ENCODE data around the gene SOWAHD. TPM values are rescaled to one million over a fixed set of nuclear protein-coding genes. Genes with fewer than 3 reads are reported as not detected.
"Not testable (repeated sequence)": the region's sequence is repeated elsewhere in the genome, so short reads cannot be mapped to it uniquely, and the experiment has no call there.

Gene SOWAHD
- total and polyA plus RNA-seq, 7 donors, result 0.03 TPM; not detected in 5

DNA sequence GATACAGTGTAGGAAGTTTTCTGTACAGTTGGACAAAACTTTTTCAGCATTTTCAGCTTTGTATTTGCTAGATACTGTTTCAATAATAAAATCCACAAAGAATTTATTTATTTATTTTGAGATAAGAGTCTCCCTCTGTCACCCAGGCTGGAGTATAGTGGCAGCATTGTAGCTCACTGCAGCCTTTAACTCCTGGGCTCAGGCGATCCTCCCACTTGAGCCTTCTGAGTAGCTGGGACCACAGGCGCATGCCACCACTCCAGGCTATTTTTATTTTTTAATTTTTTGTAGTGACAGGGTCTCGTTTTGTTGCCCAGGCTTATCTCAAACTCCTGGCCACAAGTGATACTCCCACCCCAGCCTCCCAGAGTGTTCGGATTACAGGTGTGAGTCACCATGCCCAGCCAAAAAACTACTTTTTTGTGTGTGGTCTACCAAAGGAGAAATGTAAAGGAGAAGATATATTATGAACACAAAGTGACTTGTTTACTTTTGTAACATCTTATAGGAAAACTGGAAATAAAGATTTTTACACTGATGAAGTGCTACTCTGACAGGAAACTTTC lies 13.0 kb upstream of the SOWAHD start:
- Histone ChIP-seq H3K27ac (no peak overlapping the region), H3K4me1 (no peaks in the 10 kb centered on the region), H3K36me3 (ENCODE audit: insufficient read depth in 1 of 2, low read depth in 1 of 2) (no peaks in the 10 kb centered on the region), H3K27me3 (ENCODE audit: insufficient read depth in 3 of 3, low read length in 2 of 3) (no peaks in the 10 kb centered on the region), H3K9me3 (no peaks in the 10 kb centered on the region), H3K4me3 (no peak overlapping the region)
- TF ChIP-seq, protein P1, sequence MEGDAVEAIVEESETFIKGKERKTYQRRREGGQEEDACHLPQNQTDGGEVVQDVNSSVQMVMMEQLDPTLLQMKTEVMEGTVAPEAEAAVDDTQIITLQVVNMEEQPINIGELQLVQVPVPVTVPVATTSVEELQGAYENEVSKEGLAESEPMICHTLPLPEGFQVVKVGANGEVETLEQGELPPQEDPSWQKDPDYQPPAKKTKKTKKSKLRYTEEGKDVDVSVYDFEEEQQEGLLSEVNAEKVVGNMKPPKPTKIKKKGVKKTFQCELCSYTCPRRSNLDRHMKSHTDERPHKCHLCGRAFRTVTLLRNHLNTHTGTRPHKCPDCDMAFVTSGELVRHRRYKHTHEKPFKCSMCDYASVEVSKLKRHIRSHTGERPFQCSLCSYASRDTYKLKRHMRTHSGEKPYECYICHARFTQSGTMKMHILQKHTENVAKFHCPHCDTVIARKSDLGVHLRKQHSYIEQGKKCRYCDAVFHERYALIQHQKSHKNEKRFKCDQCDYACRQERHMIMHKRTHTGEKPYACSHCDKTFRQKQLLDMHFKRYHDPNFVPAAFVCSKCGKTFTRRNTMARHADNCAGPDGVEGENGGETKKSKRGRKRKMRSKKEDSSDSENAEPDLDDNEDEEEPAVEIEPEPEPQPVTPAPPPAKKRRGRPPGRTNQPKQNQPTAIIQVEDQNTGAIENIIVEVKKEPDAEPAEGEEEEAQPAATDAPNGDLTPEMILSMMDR (IDR thresholded peaks at IDR 0.05), result no peak
- DNase-seq, result no peak
- 76 to 81% (median 80%) methylated on average over 4 of the region's 4 CpGs for WGBS, 3 donors
- ATAC-seq, result no peak
- intact Hi-C loops (cut with DNase I), result no loop called here

DNA sequence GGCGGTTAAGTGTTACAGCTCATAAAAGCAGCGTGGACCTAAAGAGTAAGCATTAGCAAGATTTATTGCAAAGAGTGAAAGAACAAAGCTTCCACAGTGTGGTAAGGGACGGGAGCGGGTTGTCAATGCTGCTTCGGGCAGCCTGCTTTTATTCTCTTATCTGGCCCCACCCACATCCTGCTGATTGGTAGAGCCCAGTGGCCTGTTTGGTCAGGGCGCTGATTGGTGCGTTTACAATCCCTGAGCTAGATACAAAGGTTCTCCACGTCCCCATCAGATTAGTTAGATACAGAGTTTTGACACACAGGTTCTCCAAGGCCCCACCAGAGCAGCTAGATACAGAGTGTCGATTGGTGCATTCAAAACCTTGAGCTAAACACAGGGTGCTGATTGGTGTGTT lies 8.3 kb upstream of the SOWAHD start:
- H3K36me3 ChIP-seq (ENCODE audit: insufficient read depth in 1 of 2, low read depth in 1 of 2); H3K4me3 ChIP-seq; H3K4me1 ChIP-seq; H3K27ac ChIP-seq; H3K27me3 ChIP-seq (ENCODE audit: insufficient read depth in 3 of 3, low read length in 2 of 3); H3K9me3 ChIP-seq; ATAC-seq; DNase-seq: not testable (repeated sequence)
- WGBS, 3 donors, result 64 to 74% (median 65%) methylated on average over 9 of the region's 9 CpGs
- intact Hi-C loops (cut with DNase I), result loop anchor here in 1 of 2 donors (10.0 kb wide), 1 partner anchor 235 kb away; no protein-coding TSS in a partner anchor

DNA sequence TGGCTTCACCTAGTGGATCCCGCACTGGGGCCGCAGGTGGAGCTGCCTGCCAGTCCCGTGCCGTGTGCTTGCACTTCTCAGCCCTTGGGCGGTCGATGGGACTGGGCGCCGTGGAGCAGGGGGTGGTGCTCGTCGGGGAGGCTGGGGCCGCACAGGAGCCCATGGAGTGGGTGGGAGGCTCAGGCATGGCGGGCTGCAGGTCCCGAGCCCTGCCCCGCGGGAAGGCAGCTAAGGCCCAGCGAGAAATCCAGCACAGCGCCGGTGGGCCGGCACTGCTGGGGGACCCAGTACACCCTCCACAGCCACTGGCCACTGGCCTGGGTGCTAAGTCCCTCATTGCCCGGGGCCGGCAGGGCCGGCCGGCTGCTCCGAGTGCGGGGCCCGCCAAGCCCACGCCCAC lies 7.6 kb upstream of the SOWAHD start:
- H3K27ac ChIP-seq; H3K9me3 ChIP-seq; H3K27me3 ChIP-seq (ENCODE audit: insufficient read depth in 3 of 3, low read length in 2 of 3); H3K4me1 ChIP-seq; DNase-seq; ATAC-seq; H3K36me3 ChIP-seq (ENCODE audit: insufficient read depth in 1 of 2, low read depth in 1 of 2); H3K4me3 ChIP-seq: not testable (repeated sequence)
- intact Hi-C loops (cut with DNase I), result loop anchor here in 1 of 2 donors (10.0 kb wide), 1 partner anchor 236 kb away; no protein-coding TSS in a partner anchor
- 93 to 96% methylated on average over 17 to 20 of the region's 27 CpGs; no CpG with 5 or more reads in 1 of the 3 donors for WGBS, 3 donors

DNA sequence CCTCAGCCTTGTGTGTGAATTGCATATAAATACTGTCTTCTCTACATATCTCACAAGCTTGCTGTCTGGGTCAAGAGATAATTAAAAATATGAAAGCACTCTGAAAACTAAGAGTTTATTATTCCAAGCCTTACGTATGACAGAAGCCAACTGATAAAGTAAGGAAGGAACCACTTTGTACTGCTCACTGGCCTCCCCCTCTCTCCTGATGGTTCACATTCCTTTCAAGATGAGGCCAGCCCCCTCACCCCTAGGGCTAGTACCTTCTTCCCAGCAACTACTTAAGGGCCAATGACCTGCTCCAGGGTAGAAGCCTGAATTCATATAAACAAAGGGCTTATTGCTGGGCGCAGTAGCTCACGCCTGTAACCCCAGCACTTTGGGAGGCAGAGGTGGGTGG lies 5.4 kb upstream of the SOWAHD start:
- H3K27ac ChIP-seq, result no peak overlapping the region
- no peaks in the 10 kb centered on the region for H3K36me3 ChIP-seq (ENCODE audit: insufficient read depth in 1 of 2, low read depth in 1 of 2)
- DNase-seq, result no peak
- peaks cover 0 to 8% (median 0%) of the 10 kb centered on the region in 3 donors for H3K27me3 ChIP-seq (ENCODE audit: insufficient read depth in 3 of 3, low read length in 2 of 3)
- ATAC-seq, result no peak
- H3K9me3 ChIP-seq, result no peaks in the 10 kb centered on the region
- 95 to 98% (median 95%) methylated on average over 3 of the region's 3 CpGs for WGBS, 3 donors
- H3K4me1 ChIP-seq, result no peaks in the 10 kb centered on the region
- TF ChIP-seq, protein P1 (IDR thresholded peaks at IDR 0.05), result no peak
- intact Hi-C loops (cut with DNase I), result loop anchor here in 1 of 2 donors (10.0 kb wide), 1 partner anchor 238 kb away; no protein-coding TSS in a partner anchor
- H3K4me3 ChIP-seq, result no peak overlapping the region

DNA sequence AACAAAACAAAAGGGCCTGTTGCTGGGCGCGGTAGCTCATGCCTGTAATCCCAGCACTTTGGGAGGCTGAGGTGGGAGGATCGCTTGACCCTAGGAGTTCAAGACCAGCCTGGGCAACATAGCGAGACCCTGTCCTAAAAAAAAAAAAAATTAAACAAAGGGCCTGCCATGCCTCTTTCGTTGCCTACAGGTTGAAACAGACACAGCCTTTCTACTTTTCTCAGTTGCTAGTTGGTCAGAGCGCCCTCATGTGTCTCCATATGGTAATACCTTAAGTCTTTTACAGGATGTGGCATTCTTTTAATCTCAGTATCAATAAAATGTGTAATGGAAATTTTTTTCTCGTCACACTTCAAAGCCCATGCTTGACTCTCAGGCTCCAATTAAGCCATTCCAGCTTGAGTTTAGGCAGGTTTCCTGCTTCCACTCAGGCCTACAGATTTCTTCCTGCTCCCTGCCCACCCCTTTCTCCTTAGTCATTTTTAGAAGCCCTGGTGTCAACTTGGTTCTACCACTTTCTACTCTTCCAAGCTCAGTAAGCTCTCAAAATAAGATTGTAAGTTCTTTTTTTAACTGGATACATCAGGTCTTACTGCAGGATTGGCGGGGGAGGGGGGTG lies 4.6 kb upstream of the SOWAHD start:
- Histone ChIP-seq H3K9me3 (no peaks in the 10 kb centered on the region), H3K4me3 (no peak overlapping the region), H3K27ac (no peak overlapping the region), H3K27me3 (ENCODE audit: insufficient read depth in 3 of 3, low read length in 2 of 3) (peaks cover 0 to 13% (median 2%) of the 10 kb centered on the region in 3 donors), H3K36me3 (ENCODE audit: insufficient read depth in 1 of 2, low read depth in 1 of 2) (no peaks in the 10 kb centered on the region), H3K4me1 (no peaks in the 10 kb centered on the region)
- TF ChIP-seq, protein P1 (IDR thresholded peaks at IDR 0.05), result peak; percentile 17
- DNase-seq (no peak), ATAC-seq (no peak)
- WGBS, 3 donors, result 65 to 70% (median 67%) methylated on average over 8 of the region's 8 CpGs
- intact Hi-C loops (cut with DNase I), result loop anchor here in 1 of 2 donors (10.0 kb wide), 1 partner anchor 239 kb away; no protein-coding TSS in a partner anchor
